SIG-M5 (cell line): ENCODE measurements around the gene SHOC2.
"Not testable (repeated sequence)": the region's sequence is repeated elsewhere in the genome, so short reads cannot be mapped to it uniquely, and the experiment has no call there.

Experiments used
- DNase-seq: peaks from one replicate; lab custom pipeline; 2025; lab: John Stamatoyannopoulos, UW

SHOC2 gene

DNA sequence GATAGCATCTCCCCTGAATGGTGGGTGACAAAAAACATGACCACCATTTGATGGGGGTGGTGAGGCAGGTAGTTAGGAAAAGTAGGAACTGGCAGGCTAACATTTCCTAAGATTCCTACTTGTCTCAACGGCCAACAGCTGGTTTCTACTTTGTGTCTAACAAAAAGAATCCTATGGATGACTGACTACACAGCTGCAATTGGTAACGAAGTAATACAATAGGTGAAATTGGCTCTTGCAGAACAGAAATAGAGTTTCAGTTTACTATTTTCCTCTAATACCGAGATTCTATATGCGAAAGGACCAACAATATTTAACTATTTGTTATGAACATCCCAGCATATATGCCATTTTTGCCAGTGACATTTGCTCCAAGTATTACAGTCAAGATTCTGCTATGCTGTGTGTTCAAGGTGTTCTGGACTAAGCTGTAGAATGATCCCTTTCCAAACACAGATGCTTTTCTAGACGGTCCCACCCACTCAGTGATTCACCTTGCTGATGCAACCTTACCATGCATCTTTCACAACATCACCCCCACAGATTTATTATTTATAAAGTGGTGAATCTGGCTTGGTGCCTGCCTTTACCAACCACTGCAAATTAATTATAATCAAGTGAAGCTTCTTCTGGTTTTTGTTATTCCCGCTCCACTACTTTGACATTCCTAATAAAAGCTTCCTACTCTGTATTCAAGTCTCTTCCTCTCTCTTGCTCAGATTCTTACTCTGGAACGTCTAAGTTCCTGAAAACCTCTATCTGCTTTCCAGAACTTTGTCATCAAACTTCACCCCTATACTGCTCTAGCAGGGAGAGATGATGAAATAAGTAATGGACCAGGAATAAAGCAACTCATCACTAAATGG lies 17.2 kb upstream of the SHOC2 start:
- DNase-seq, result no peak

DNA sequence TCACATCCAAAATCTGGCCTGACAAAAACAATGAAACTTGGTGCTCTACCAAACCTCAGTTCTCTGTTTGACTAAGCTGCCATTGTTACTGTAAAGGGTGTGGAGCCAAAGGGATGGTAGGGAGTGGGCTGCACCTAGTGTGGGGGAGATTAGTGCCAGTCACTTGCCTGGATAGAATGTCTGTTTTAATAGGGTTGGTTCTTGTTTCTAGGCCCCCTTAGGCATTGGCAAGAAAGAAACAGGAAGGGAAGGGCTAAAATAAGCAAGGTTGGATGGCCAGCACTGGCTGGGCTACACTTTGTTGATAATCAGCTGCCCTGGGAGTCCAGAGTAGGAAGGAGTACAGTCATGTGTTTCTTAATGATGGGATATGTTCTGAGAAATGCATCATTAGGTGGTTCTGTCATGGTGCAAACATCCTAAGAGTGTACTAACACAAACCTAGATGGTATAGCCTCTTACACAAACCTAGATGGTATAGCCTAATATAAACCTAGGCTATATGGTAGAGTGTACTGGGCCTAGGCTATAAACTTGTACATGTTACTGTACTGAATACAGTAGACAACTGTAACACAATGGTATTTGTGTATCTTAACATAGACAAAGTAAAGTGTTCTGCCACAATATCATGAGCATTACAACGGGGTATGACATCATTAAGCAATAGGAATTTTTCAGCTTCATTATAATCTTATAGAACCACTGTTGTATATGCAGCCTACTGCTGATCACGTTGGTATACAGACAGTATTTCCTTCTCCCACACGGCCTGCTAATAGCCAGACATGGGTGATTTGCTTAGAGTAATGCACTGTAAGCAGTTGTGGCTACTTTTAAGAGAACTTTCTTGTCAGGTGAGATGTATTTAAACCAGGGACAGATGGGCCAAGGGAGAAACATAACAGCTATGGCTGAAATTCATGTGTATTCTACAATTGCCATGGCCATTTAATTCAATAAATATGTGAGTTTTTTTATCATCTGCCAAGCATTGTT lies 15.8 kb upstream of the SHOC2 start:
- no peak for DNase-seq

DNA sequence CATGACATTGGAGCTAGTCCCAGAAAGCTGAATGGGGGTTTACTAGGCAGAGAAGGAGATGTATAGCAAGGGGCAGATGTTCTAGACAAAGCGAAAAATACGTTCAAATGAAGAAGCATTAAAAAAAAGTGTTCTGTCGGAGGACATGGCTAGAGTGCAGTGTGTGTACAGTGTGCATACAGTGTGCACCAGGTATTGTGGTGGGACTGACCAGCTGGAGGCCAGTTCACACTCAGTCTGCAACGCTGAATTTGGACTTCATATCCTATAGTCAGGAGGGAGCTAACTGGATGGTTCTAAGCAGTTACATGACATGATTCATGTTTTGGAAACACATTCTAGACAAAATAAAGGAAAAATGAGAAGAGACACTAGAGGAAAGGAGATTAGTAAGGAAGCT lies 9.3 kb upstream of the SHOC2 start:
- DNase-seq, result no peak

DNA sequence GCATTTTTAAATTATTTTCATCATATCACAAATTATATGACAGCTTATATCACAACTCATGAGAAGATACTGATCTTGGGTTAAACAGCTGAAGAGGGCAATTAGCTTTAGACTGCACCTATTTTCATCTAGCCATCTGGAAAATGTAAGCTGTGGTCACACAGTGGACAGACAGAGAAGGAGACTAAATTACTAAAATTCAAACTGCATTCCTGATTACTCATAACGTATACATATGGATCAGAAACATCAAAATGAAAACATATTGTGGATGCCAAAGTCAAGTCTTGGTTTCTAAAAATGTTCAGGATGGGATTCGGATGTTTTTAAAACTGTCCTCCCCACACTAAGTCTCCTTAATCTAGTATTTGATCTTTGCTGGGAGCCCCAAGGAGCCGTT lies 7.0 kb upstream of the SHOC2 start:
- DNase-seq, result no peak

DNA sequence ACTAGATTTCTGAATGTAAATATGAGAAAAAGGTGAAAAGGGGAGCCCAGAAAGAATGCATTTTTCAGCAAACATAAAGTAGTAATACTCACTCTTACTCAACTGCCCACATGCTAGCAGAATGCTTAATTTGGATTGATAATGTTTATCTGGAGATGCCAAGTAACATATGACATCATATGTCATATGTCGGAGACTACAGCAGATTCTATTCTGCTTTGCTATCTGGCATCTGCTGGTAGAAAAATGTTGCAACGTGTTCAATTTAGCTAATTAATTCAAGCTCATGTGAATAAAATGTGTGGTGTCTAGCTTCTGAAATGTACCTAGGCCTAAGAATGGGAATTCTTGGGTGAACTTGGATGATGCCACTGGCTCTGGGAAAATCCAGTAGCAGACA lies 5.0 kb upstream of the SHOC2 start:
- DNase-seq, result no peak

DNA sequence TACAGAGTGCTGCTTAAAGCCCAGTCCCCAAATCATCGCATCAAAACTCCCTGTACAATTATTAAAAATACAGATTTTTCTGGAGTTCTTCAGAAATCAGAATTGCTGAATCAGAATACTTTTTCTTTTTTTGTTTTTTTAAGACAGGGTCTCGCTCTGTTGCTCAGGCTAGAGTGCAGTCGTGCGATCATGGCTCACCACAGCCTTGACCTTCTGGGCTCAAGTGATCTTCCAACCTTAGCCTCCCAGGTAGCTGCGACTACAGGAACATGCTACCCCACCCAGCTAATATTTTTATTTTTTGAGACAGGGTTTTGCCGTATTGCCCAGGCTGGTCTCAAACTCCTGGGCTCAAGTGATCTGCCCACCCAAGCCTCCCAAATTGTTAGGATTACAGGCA lies 4.4 kb upstream of the SHOC2 start:
- no peak for DNase-seq

DNA sequence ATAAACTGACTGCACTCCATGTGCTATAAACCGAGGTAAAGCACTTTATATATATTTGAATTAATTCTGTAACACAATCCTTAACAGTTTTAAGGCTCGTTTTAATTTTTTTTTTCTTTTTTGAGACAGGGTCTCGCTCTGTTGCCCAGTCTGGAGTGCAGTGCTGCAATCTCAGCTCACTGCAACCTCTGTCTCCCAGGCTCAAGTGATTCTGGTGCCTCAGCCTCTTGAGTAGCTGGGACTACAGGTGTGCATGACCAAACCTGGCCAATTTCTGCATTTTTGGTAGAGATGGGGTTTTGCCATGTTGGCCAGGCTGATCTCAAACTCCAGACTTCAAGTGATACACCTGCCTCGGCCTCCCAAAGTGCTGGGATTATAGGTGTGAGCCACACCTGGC lies 3.8 kb upstream of the SHOC2 start:
- DNase-seq, result not testable (repeated sequence)

DNA sequence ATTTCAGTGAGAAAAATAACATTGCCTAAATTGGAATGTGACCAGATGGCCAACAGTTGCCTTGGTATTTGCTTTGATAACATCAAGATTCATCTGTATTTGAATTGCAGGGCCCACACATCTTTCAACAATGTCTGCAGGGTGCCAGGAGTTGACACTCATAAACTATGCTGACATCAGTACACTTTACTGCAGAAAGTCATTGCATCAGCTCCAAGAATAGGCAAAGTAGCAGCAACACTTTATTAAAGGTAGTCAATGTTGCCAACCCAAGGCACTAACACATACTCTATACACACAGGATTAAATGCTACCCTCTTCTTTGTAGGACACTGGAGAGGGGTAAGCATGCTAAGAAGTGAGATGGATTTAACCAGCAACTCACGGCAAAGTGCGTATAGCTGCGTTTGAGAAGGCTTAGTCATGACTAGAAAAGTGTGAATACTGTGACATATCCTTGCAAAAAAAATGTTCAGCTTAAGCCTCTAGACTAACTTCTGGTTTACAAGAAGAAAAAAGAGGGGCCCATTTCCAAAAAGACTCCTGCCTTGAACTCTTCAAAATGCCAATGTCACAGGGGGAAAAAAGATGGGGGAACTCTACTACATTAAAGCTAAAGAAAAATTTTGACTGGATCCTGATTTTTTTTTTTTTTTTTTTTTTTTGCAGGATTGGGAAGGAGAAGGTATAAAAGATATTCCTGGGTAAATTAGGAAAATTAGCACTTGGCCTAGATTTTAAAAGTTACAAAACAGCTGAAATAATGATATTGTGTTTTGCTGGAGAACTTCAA lies 2.7 kb upstream of the SHOC2 start:
- DNase-seq, result no peak

DNA sequence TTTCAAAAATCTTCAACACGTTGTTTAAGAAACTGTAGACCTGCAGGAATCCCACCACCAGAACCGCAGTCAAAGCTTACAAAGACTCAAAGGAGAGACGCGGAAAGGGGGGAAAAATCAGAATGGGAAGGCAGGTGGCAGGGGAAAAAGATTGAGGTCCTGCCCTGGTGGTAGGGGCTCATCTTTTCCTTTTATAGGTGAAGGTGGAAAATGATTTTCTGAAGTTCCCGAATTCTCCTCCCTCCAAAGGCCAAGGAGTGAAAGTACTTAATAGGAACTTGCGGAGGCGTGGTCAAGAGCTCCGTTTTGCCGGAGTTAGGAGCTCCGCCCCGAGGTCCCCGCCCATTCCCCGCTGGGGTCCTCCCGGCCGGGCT lies 1.1 kb upstream of the SHOC2 start:
- DNase-seq, result peak; percentile 68

DNA sequence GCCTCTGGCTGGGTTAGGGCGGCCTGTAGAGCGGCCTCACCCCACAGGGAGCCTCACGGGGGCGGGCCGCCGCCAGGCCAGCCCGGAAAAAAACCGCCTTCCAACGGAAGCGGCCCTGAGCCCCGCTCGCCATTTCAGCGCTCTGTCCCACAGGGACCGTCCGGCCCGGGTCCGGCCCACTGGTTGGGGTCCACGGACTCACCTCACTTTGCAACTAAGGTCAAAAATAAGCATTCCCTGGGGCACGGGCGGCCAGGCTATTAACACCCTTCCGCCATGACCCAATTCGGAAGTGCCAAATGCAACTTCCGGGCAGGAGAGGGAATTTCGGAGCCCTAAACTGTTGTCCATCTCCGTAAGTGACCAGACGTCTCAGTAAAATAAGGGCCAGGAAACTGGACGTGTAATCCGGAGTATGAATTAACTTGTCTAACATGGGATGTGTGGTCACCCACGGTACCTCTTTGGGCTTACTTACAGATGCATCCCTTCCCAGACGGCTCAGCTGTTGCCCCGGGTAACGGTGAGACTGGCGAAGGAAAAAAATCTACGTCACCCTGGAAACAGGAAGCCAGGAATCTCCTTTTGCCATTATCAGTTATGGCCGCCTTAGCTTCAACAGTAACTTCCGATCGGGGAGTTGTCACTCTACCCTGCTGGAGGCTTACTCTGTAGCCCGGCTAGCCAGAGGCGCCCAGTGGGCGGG lies 608 bp upstream of the SHOC2 start, which contains the start of gene BBIP1:
Gene BBIP1 (minus strand): TSS at position 538 of the 706 bp plus-strand sequence. CDS start 1,023 bp downstream, outside the sequence.
- peak; percentile 97 for DNase-seq

DNA sequence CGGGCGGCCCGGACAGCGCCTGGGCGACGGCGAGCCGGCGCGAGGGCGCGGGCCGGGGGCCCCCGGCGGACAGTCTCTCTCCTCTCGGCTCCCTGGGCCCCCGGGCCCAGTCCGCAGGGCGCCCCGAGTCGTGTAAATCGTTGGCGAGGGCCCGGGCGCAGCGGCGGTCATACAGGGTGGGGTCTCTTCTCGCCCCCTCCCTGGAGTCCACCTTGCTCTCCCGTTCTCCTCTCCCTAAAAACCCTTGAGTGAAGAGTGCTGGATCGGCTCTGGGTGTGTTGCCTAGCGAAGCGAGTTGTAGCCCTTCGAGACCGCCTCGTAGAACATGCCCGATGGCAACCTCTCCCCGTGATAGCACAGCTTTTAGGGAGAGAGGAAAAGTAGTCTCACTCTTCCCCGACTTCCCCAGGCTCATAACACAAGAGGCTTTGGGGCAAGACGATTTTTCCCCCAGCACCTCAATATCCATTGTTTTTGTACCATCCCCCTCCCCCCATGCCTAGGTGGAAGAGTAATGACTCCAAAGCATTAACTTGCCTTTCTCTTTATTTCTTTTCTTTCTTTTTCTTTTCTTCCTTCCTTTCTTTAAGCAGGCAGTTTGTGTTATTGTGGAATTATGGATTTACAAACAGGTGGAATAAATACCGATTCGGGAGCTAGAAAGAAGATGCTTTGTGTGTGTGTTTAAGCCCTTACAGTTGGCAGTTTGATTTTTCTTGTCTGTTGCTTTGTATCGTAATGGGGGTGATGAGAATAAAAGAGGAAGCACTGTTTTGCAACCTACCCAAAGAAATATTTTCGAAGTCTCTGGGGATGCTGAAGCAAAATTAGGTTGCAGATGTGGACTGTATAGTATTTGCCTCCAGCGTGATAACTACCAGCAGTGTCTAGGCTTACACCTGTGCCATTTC lies 822 bp downstream of the SHOC2 start:
- peak; percentile 40 for DNase-seq

DNA sequence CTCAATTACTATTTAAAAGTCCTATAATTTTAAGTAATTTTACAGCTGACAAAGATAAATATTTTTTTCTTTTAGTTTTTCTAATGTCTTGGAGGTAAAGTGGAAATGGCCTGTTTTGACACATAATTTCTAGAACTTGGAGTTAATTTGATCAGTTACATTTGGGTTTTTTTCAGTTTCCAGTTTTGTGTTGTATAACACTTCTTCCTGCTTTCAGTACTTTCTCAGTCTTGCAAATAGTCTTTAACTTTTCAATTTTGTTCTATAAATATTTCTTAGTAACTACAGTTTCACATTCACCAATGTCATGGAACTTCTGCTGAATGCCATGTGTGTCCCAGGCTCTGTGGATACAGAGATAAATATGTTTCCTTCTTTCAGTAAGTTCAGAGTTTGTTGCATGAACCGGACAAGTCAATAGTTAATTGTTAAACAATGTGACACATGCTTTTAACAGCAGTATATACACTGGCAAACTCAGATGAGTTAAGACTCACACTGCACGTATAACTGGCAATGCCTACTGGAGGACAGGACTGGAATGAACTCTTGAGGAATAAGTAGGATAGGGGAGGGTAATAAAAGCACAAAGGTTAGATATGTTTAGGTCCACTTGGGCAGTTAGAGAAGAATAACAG lies 4.6 kb downstream of the SHOC2 start:
- DNase-seq, result no peak

DNA sequence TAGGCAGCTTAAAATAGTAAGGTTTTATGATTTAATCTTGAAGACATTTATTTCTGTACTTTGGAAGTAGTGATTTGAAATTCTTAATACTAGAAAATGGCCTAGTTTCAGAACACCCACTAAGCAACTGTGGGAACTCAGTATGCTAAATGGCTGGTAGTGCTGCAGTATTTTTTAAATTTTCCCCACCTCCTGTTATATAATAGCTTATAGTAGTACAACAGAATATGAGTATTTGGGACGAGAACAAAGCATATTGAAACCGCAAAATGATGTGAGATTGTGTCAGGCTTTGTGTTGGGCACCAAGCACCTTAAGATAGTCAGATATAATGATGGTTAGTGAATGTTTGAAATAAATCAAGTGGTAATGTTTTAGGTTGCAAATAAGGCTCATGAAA lies 8.1 kb downstream of the SHOC2 start:
- DNase-seq, result no peak

DNA sequence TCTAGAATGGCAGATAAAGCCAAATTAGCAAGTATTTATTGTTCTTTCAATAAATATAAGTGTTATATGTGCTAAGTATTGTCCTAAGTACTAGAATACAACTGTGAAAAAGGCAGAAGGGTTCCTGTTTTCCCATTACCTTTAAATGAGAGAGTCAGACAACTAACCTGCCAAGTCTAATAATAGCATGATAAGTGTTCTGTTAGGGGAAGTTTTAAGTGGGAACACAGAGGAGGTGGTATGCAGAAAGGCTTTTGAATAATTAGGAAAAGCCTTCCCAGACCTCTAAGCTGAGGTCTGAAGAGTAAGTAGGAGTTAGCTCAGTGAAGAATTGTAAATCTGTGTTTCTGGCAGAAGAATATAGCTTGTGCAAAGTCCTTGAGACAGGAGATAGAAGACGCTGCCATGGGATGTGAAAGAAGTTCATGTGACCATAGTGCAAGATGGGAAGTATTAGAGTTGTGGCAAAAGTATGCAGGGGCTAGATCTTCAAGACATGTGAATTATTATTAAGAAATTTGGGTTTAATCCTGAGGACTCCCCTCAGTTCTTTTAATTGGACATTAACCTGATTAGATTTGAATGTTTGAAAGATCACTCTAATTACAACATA lies 12.5 kb downstream of the SHOC2 start:
- DNase-seq, result no peak

DNA sequence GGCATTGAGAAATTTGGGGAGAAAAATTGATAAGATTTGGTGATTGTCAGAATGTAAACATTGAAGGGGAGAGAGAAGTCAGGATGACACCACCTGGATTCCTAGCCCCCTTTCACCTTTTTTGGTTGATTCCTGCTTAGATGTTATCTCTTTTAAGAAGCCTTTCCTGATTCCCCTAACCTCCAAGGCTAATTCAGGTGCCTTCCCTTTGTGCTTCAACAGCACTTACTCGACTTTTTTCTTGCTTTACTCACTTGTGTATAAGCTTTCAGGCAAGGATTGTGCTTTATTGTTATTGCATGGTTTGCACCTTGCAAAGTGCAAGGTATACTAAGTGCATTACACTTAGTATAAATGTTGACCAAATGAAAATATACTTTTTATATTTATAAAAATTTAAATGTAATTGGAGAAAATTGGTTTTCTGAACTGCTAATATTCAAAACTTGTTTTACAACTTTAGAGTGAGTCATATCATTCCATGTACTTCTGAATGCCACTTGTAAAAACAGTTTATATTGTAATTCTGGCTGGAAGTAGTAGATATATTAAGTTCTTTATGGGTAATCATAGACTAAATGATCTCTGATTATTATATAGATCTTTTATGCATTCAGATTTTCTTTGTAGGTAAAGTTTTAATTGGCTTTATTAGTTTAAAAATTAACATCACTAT lies 13.2 kb downstream of the SHOC2 start:
- DNase-seq, result no peak

DNA sequence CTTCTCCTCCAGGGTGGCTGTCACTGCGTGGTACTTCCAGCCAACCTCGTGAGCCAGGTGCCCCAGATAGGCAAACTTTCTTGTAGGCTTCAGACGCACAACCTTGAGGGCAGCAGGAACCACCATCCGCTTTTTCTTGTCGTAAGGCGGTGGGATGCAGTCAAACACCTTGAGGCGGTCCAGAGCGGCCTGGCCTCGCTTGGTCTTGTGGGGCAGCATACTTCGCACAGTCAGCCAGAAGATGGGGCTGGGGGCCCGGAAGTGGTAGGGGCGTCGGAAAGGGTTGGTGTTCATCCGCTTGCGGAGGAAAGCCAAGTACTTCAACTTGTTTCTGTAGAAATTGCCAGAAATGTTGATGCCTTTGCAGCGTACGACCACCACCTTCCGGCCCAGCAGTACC lies 17.4 kb downstream of the SHOC2 start:
- DNase-seq, result no peak

DNA sequence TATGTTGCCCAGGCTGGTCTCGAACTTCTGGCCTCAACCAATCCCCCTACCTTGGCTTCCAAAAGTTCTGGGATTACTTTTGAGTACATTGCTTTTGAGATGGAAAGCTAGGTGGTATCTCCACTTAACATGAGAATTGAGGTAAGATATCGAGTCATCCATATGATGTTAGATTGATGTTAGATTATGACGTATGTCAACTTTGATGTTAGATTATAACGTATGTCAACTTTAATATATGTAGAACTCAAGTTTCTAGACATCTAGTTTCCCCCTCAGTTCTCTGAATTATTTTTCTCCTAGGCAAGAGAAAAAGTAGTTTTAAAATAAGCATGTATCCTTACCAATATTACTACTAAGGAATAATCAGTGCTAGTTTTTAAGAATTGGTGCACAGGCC lies 20.0 kb downstream of the SHOC2 start:
- no peak for DNase-seq

DNA sequence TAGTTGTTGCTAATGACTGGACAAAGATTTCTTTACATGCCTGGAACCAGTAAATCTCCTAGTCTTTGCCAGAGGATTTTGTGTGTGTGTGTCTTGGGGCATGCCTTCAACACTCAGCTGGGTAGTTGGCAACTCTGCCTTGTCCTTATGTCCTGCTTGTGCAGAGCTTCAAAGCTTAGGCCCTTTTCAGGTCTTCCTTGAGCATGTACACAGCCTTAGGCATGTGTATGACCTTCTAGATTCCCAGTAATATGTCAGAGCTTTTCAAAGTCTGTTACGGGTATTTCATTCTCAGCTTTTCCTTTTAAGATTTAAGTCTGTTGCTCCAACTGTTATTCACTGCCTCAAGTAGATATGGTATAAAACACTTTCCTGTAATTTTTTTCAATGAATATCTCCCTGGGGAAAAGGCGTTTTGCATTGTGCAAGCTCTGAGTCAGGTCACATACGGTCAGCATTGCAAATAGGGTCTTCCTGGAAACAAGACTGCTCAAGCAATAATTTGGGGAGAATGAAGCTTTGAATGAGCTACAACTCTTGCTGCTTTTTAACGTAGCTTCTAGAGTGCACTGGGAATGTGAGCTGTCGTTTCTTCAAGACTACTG lies 25.5 kb downstream of the SHOC2 start:
- no peak for DNase-seq
